Heart left ventricle (tissue), 16 donors: ENCODE measurements around the gene AP3S1. TPM values are rescaled to one million over a fixed set of nuclear protein-coding genes. Genes with fewer than 3 reads are reported as not detected.

Experiments used
- ATAC-seq, 4 donors: fragments of 200-7000 bp; cut with Tn5 transposase; one replicate each; pipeline ENCODE4 v1.9.1; 2020 to 2022; ENCODE audit warnings: moderate library complexity in 4 of 4, mild to moderate bottlenecking in 3 of 4, moderate number of reproducible peaks in 1 of 4
- DNase-seq, 5 donors: peaks; one replicate each; pipeline ENCODE4 v3.0.0-alpha.2; 2020
- H3K27ac ChIP-seq, 12 donors: fragments of 200-600 bp; sonication (generic) in 4 of 12; one replicate each; pipeline versions ENCODE4 v1.5.0 to v1.8.0; 2016 to 2022; ENCODE audit warnings: mild to moderate bottlenecking in 2 of 12
- H3K27me3 ChIP-seq, 9 donors: fragments of 200-600 bp; sonication (generic) in 2 of 9; one replicate each; pipeline versions ENCODE4 v1.5.1 to v1.8.0; 2016 to 2022; ENCODE audit warnings: mild to moderate bottlenecking in 3 of 9
- H3K36me3 ChIP-seq, 9 donors: fragments of 200-600 bp; sonication (generic) in 2 of 9; one replicate each; pipeline versions ENCODE4 v1.5.0 to v1.8.0; 2018 to 2022; ENCODE audit warnings: mild to moderate bottlenecking in 2 of 9
- H3K4me1 ChIP-seq, 12 donors: fragments of 200-600 bp; sonication (generic) in 4 of 12; one replicate each; pipeline versions ENCODE4 v1.5.0 to v1.8.0; 2016 to 2022; ENCODE audit warnings: mild to moderate bottlenecking in 3 of 12
- H3K4me3 ChIP-seq, 12 donors: fragments of 200-600 bp; sonication (generic) in 4 of 12; one replicate each; pipeline versions ENCODE4 v1.5.0 to v1.8.0; 2017 to 2022; ENCODE audit warnings: mild to moderate bottlenecking in 9 of 12, moderate library complexity in 4 of 12
- H3K9me3 ChIP-seq, 12 donors: fragments of 200-600 bp; sonication (generic) in 4 of 12; one replicate each; pipeline versions ENCODE4 v1.5.0 to v1.8.0; 2016 to 2022; ENCODE audit warnings: mild to moderate bottlenecking in 1 of 12
- POLR2A ChIP-seq, 2 donors: fragments of 450-650 bp; IDR thresholded peaks; one replicate each; pipeline ENCODE4 v1.6.1; 2017; ENCODE audit warnings: antibody characterized with exemption in 2 of 2, mild to moderate bottlenecking in 2 of 2, moderate library complexity in 2 of 2
- WGBS, 4 donors: extraction: QIAGEN DNeasy Blood & Tissue Kit in 2 of 4; methylation state at CpG; one replicate each; pipeline versions ENCODE4 v1.1.5 to v1.1.7; 2013 to 2018; 5-methylcytosine and 5-hydroxymethylcytosine counted together
- intact Hi-C, 10 donors: fragments of 100-400 bp; cut with DNase I; formaldehyde crosslinking; loops; one replicate each; pipeline versions ENCODE4 v1.11.1 to v1.14.2; 2022
- polyA plus RNA-seq, 2 donors: library from polyadenylated mRNA; stranded (reverse); fragments of 200-250 nt; gene quantifications; one replicate each; pipeline ENCODE4 v1.2.3, GENCODE V29; 2013
- total RNA-seq, 9 donors: library from RNA; depleted of rRNA in 2 of 9; stranded (reverse); fragments of >200 nt in 2 of 9; fragmentation: NEBNext Ultra II Directional in 3 of 9; extraction: Animal tissue kit (Norgen Biotek cat#: 25700) in 3 of 9; gene quantifications; one replicate each; pipeline versions ENCODE4 v1.1.0 to v1.2.4, GENCODE V29; 2016 to 2023
- TF ChIP-seq, protein P1 (sequence below), 12 donors: fragments of 200-600 bp; sonication (generic) in 4 of 12; IDR thresholded peaks; one replicate each; pipeline versions ENCODE4 v1.5.0 to v1.8.0; 2018 to 2022; ENCODE audit warnings: antibody characterized with exemption in 12 of 12, mild to moderate bottlenecking in 5 of 12
- donor health status: ischemic (EF 13 %, LVEDD 7.1; RV severe dilation, severe dysfunction).
- donor health status: healthy with polysubstance abuse.
- donor health status: DM: no; HTN: yes; CAD: no.
- donor health status: DM: no; HTN: no; CAD: no.
- donor health status: ischemic (EF 25% LVEDD 6.9; RV normal size, moderate dysfunction).
- donor health status: ischemic (EF 25% LVEDD 5.7; RV mildly dilated, moderate dysfunction).
- donor health status: healthy.
- donor health status: DM: yes; HTN: yes; CAD: no.
- donor health status: ischemic (EF 35%, LVEDD 5.7; RV mildly dilated, moderate dysfunction).
- donor health status: nonischemic (EF 11% LVEDD 7.7; RV severe dilation, severe dysfunction).
- donor health status: DM: yes; HTN: yes; CAD: no.
- donor health status: PGD.
- donor health status: ischemic (EF 29% LVEDD 5.4; RV normal size, mild dysfunction).
- donor health status: nonischemic (EF 23%, LVEDD 6.1; RV moderate dilation, normal function).

Gene AP3S1
- total and polyA plus RNA-seq, 11 donors: 20.3 to 56.4 (median 46.4) TPM

DNA sequence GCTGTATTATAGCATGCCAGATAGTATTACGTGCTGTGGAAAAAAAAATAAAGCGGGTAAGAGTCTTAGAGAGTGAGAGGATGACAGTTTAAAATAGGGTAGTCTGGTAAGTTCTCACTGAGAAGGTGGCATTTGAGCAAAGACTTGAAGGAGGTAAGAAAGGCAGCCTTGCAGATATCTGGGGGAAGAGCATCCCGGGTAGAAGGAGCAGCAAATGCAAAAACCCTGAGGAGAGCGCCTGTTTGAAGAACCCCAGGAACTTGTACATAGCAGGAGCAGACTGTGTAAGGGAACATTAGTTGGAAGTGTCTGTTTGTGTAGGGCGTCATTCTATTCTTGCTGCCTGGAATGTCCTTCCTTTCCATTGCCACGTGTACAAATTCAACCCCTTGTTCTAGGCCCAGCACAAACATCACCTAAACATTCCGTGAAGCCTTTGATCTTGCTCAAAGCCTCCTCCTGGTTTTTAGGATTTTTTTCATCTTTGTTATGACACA, 2.6 kb downstream of the AP3S1 start:
- Histone ChIP-seq H3K4me1 (peaks cover 0 to 59% (median 47%) of the 10 kb centered on the region in 12 donors), H3K27me3 (no peaks in the 10 kb centered on the region), H3K36me3 (no peaks in the 10 kb centered on the region), H3K9me3 (no peaks in the 10 kb centered on the region), H3K4me3 (peak overlapping the region in 6 of 12 donors; percentile 73 to 94 (median 87)), H3K27ac (peak overlapping the region; percentile 0 to 96 (median 69))
- TF ChIP-seq, protein P1, sequence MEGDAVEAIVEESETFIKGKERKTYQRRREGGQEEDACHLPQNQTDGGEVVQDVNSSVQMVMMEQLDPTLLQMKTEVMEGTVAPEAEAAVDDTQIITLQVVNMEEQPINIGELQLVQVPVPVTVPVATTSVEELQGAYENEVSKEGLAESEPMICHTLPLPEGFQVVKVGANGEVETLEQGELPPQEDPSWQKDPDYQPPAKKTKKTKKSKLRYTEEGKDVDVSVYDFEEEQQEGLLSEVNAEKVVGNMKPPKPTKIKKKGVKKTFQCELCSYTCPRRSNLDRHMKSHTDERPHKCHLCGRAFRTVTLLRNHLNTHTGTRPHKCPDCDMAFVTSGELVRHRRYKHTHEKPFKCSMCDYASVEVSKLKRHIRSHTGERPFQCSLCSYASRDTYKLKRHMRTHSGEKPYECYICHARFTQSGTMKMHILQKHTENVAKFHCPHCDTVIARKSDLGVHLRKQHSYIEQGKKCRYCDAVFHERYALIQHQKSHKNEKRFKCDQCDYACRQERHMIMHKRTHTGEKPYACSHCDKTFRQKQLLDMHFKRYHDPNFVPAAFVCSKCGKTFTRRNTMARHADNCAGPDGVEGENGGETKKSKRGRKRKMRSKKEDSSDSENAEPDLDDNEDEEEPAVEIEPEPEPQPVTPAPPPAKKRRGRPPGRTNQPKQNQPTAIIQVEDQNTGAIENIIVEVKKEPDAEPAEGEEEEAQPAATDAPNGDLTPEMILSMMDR (IDR thresholded peaks at IDR 0.05): no peak
- no peak for TF ChIP-seq POLR2A (IDR thresholded peaks at IDR 0.05)
- no peak for DNase-seq
- intact Hi-C loops: loop anchor here in 6 of 10 donors (5.0 to 10.0 kb wide), 7 partner anchors 212 to 530 kb away; partner anchors contain the start of genes TMED7 (in 2 of the 6), COMMD10 (in 1 of the 6) and FEM1C (in 1 of the 6)
- peak in 1 of 4 donors; percentile 16 for ATAC-seq
- 47 to 55% (median 51%) methylated on average over 7 of the region's 7 CpGs for WGBS, 4 donors

DNA sequence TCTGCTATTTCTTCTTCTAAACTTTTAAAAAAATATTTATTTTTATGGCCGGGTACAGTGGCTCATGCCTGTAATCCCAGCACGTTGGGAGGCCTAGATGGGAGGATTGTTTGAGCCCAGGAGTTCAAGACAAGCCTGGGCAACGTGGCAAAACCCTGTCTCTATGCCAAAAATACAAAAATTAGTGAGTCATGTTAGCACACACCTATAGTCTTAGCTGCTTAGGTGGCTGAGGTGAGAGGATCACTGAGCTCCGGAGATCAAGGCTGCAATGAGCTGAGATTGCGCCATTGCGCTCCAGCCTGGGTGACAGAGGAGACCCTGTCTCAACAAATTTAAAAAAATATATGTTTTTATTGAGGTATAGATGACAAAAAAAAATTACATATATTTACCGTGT, 5.6 kb downstream of the AP3S1 start:
- Histone ChIP-seq H3K4me3 (no peak overlapping the region), H3K9me3 (no peaks in the 10 kb centered on the region), H3K36me3 (no peaks in the 10 kb centered on the region), H3K4me1 (peaks cover 3 to 69% (median 55%) of the 10 kb centered on the region in 12 donors), H3K27ac (no peak overlapping the region), H3K27me3 (no peaks in the 10 kb centered on the region)
- 91 to 93% (median 92%) methylated on average over 7 of the region's 7 CpGs for WGBS, 4 donors
- ATAC-seq: no peak
- no peak for TF ChIP-seq POLR2A (IDR thresholded peaks at IDR 0.05)
- TF ChIP-seq, protein P1 (IDR thresholded peaks at IDR 0.05): no peak
- intact Hi-C loops: loop anchor here in 2 of 10 donors (10.0 kb wide), 2 partner anchors 238 to 532 kb away; partner anchors contain the start of gene COMMD10 (in 1 of the 2)
- no peak for DNase-seq

DNA sequence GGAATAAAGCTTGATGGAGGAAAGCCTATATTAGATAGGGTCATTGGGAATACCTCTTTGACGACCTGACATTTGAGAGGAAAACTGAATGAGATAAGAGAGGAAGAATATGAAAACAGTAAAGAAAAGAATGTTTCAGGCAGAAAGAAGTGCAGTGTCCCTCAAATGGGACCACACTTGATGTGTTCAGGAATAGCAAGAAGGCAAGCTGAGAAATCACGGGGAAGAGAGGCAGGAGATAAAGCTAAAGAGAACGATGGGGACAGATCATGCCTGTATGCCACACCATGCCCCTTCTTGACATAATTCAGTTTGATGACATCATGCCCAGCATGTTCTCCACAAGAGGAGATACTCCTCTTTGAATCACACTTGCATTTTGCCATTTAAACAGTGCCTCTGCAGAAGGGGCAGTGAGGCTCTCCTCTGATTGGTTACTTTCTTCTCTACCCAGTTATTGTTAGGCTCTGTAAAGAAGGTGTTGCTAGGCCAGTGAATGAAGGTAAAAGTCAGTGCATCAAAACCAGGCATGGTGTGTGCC, 7.6 kb downstream of the AP3S1 start:
- TF ChIP-seq, protein P1 (IDR thresholded peaks at IDR 0.05): no peak
- no peak for TF ChIP-seq POLR2A (IDR thresholded peaks at IDR 0.05)
- peaks cover 3 to 56% (median 38%) of the 10 kb centered on the region in 12 donors for H3K4me1 ChIP-seq
- no peak overlapping the region for H3K4me3 ChIP-seq
- intact Hi-C loops: loop anchor here in 2 of 10 donors (10.0 kb wide), 2 partner anchors 235 to 535 kb away; partner anchors contain the start of gene COMMD10 (in 1 of the 2)
- no peaks in the 10 kb centered on the region for H3K27me3 ChIP-seq
- no peaks in the 10 kb centered on the region for H3K36me3 ChIP-seq
- ATAC-seq (peak in 3 of 4 donors; percentile 8 to 43 (median 16)), DNase-seq (no peak)
- peak overlapping the region in 1 of 12 donors; percentile 2 for H3K27ac ChIP-seq
- WGBS, 4 donors: 67 to 77% (median 71%) methylated on average over 3 of the region's 3 CpGs
- H3K9me3 ChIP-seq: peaks cover 0 to 12% (median 2%) of the 10 kb centered on the region in 12 donors

DNA sequence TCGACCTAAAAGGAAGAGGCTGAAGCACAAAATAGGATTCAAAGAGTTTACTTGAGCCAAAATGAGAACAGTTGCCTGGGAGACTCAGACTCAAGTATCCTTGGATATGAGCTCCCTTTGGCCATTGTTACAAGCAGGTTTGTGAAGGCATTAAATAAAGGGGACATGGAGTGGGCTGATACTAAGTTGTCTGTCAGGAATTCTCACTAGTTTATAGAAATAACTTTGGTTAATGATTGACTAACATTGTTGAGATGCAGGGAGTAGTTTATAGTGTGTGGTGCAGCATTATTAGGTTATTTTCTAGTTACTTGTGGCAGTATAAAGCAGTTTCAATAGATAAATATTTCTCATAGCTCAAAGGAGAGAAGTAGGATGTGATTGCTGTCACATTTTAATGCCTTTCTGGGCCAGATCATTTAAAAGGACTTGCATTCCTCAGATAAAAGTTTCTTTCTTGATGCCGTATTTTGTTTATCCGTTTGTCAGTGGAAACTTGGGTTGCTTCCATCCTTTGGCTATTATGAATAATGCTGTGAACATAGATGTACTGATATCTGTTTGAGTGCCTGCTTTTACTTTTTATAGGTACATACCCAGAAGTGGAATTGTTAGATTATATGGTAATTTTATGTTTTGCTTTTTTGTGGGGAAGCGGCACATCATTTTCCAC, 9.1 kb downstream of the AP3S1 start:
- H3K36me3 ChIP-seq: no peaks in the 10 kb centered on the region
- ATAC-seq: peak in 2 of 4 donors; percentile 26 to 36
- 38 to 46% (median 40%) methylated on average over 4 of the region's 4 CpGs for WGBS, 4 donors
- peaks cover 0 to 12% (median 2%) of the 10 kb centered on the region in 12 donors for H3K9me3 ChIP-seq
- H3K27me3 ChIP-seq: no peaks in the 10 kb centered on the region
- H3K4me1 ChIP-seq: peaks cover 0 to 42% (median 28%) of the 10 kb centered on the region in 12 donors
- no peak for DNase-seq
- TF ChIP-seq, protein P1 (IDR thresholded peaks at IDR 0.05): no peak
- no peak for TF ChIP-seq POLR2A (IDR thresholded peaks at IDR 0.05)
- no peak overlapping the region for H3K4me3 ChIP-seq
- intact Hi-C loops: no loop called here
- peak overlapping the region in 6 of 12 donors; percentile 1 to 56 (median 23) for H3K27ac ChIP-seq
